GM23248 (cell line): Measurements from ENCODE around the gene KCNAB1.

ENCODE experiments used
- EZH2 ChIP-seq: fragments of 200-600 bp; sonication (generic); IDR thresholded peaks from 2 replicates; pipeline ENCODE4 v1.6.1; 2018; ENCODE audit warnings: antibody characterized with exemption, mild to moderate bottlenecking; ENCODE audit not compliant: insufficient read depth, poor library complexity, severe bottlenecking
- EZH2phosphoT487 ChIP-seq: fragments of 200-600 bp; sonication (generic); IDR thresholded peaks from 2 replicates; pipeline ENCODE4 v1.6.1; 2018; ENCODE audit warnings: antibody characterized with exemption, moderate library complexity, mild to moderate bottlenecking, low read depth; ENCODE audit not compliant: insufficient read depth

- TF ChIP-seq EZH2phosphoT487 (no peak), EZH2 (no peak)
Observed at GRCh38 chr3:156206157-156206556, 85.8 kb downstream of the KCNAB1 start.
